Measurements from ENCODE around the gene C2CD4D.
A peak's percentile ranks its signal among the peaks of the same experiment; 100 is the strongest.
"Not testable (repeated sequence)": the region's sequence is repeated elsewhere in the genome, so short reads cannot be mapped to it uniquely, and the experiment has no call there.

C2CD4D gene

GRCh38 chr1:151858886-151859665, 19.5 kb upstream of the C2CD4D start:
- DNase-seq (ENCODE audit: low spot score) = no peak

- no peak for DNase-seq (ENCODE audit: low spot score)
These were observed 18.6 kb upstream of the C2CD4D start for GRCh38 chr1:151858030-151858746.

GRCh38 chr1:151855933-151856332, 16.3 kb upstream of the C2CD4D start:
- no peak for DNase-seq (ENCODE audit: low spot score)

- DNase-seq (ENCODE audit: low spot score) = not testable (repeated sequence)
These were observed 15.9 kb upstream of the C2CD4D start for GRCh38 chr1:151855516-151855915.

GRCh38 chr1:151854658-151855057, 15.0 kb upstream of the C2CD4D start:
- no peak for DNase-seq (ENCODE audit: low spot score)

- DNase-seq (ENCODE audit: low spot score) = no peak
These were observed 13.9 kb upstream of the C2CD4D start, which contains the start of gene THEM5 for GRCh38 chr1:151853411-151853943. TSS of gene THEM5 (minus strand) at chr1:151853712. CDS start at chr1:151853565, 147 bp downstream.

- DNase-seq (ENCODE audit: low spot score) = no peak
These were observed 13.1 kb upstream of the C2CD4D start for GRCh38 chr1:151852733-151853132.

- no peak for DNase-seq (ENCODE audit: low spot score)
These were observed 12.3 kb upstream of the C2CD4D start for GRCh38 chr1:151851886-151852285.

- DNase-seq (ENCODE audit: low spot score) = no peak
These were observed 10.3 kb upstream of the C2CD4D start for GRCh38 chr1:151849871-151850270.

GRCh38 chr1:151849126-151849525, 9.5 kb upstream of the C2CD4D start:
- DNase-seq (ENCODE audit: low spot score) = no peak

- DNase-seq (ENCODE audit: low spot score) = peak; percentile 40
These were observed 8.4 kb upstream of the C2CD4D start for GRCh38 chr1:151847867-151848596.

GRCh38 chr1:151846686-151847237, 7.1 kb upstream of the C2CD4D start:
- DNase-seq (ENCODE audit: low spot score) = peak; percentile 53

GRCh38 chr1:151846062-151846568, 6.5 kb upstream of the C2CD4D start:
- peak; percentile 25 for DNase-seq (ENCODE audit: low spot score)

- DNase-seq (ENCODE audit: low spot score) = no peak
These were observed 3.8 kb upstream of the C2CD4D start for GRCh38 chr1:151843398-151843797.

GRCh38 chr1:151841141-151841540, 1.5 kb upstream of the C2CD4D start:
- DNase-seq (ENCODE audit: low spot score) = no peak

GRCh38 chr1:151840421-151840820, 801 bp upstream of the C2CD4D start:
- no peak for DNase-seq (ENCODE audit: low spot score)

- no peak for DNase-seq (ENCODE audit: low spot score)
These were observed 573 bp downstream of the C2CD4D start for GRCh38 chr1:151839082-151839412.

- DNase-seq (ENCODE audit: low spot score) = no peak
These were observed 1.2 kb downstream of the C2CD4D start for GRCh38 chr1:151838222-151839081.

- no peak for DNase-seq (ENCODE audit: low spot score)
These were observed 1.8 kb downstream of the C2CD4D start for GRCh38 chr1:151837884-151838221.

GRCh38 chr1:151837197-151837596, 2.4 kb downstream of the C2CD4D start:
- DNase-seq (ENCODE audit: low spot score) = no peak

- no peak for DNase-seq (ENCODE audit: low spot score)
These were observed 4.0 kb downstream of the C2CD4D start for GRCh38 chr1:151835596-151835995.
